Thoracic aorta (tissue), 2 donors: ENCODE measurements around the gene MAMSTR. TPM values are rescaled to one million over a fixed set of nuclear protein-coding genes. Genes with fewer than 3 reads are reported as not detected.

Experiments used
- ATAC-seq: fragments of 150-250 bp; one replicate; pipeline ENCODE4 v1.8.0; 2017; ENCODE audit warnings: low read depth; ENCODE audit not compliant: insufficient number of reproducible peaks, low FRiP score
- DNase-seq: peaks from one replicate; pipeline ENCODE4 v3.0.0-alpha.2; 2020; ENCODE audit warnings: low spot score
- H3K27ac ChIP-seq, 2 donors: fragments of 200-600 bp; sonication (generic); 1 replicate in 1 of 2; 2 replicates in 1 of 2; pipeline ENCODE4 v1.5.1; 2016; ENCODE audit warnings: mild to moderate bottlenecking in 2 of 2, moderate library complexity in 2 of 2
- H3K27me3 ChIP-seq: fragments of 200-600 bp; sonication (generic); replicated peaks from 2 replicates; pipeline ENCODE4 v1.6.0; 2016; ENCODE audit warnings: mild to moderate bottlenecking; ENCODE audit not compliant: insufficient read depth
- H3K36me3 ChIP-seq: fragments of 200-600 bp; sonication (generic); one replicate; pipeline ENCODE4 v1.5.1; 2016
- H3K4me1 ChIP-seq, 2 donors: fragments of 200-600 bp; sonication (generic); 1 replicate in 1 of 2; 2 replicates in 1 of 2; pipeline versions ENCODE4 v1.5.1 to v1.6.0; 2016; ENCODE audit warnings: low read depth in 2 of 2, mild to moderate bottlenecking in 1 of 2; ENCODE audit not compliant: control insufficient read depth in 1 of 2
- H3K4me3 ChIP-seq: fragments of 200-600 bp; sonication (generic); 2 replicates; pipeline ENCODE4 v1.5.1; 2016; ENCODE audit warnings: mild to moderate bottlenecking
- H3K9me3 ChIP-seq: fragments of 200-600 bp; sonication (generic); 2 replicates; pipeline ENCODE4 v1.5.1; 2016
- CTCF ChIP-seq: fragments of 200-600 bp; sonication (generic); IDR thresholded peaks from one replicate; pipeline ENCODE4 v1.5.1; 2019; ENCODE audit warnings: antibody characterized with exemption
- total RNA-seq, 2 donors: library from RNA; depleted of rRNA; stranded (reverse); fragments of >200 nt; gene quantifications; one replicate each; pipeline versions ENCODE4 v1.1.0 to v1.2.3, GENCODE V29; 2016

The MAMSTR gene
- total RNA-seq, 2 donors from 2014 or later: not detected

DNA sequence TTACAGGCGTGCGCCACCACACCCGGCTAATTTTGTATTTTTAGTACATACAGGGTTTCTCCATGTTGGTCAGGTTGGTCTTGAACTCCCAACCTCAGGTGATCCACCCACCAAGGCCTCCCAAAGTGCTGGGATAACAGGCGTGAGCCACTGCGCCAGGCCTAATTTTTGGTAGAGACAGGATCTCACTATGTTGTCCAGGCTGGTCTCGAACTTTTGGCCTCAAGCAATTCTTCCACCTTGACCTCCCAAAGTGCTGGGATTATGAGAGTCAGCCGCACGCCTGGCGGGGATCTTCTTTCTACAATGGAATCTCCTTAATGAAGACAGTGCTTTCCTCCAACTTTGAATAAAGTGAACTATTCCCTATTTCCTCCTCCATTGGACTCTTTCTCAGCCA lies 15.1 kb upstream of the MAMSTR start:
- H3K36me3 ChIP-seq: no peaks in the 10 kb centered on the region
- H3K4me1 ChIP-seq: peaks cover 5 to 13% of the 10 kb centered on the region in 2 donors
- no peak overlapping the region for H3K27ac ChIP-seq
- DNase-seq (no peak), ATAC-seq (no peak)
- no peak overlapping the region for H3K4me3 ChIP-seq
- H3K27me3 ChIP-seq: no peaks in the 10 kb centered on the region
- no peak for TF ChIP-seq CTCF
- no peaks in the 10 kb centered on the region for H3K9me3 ChIP-seq

DNA sequence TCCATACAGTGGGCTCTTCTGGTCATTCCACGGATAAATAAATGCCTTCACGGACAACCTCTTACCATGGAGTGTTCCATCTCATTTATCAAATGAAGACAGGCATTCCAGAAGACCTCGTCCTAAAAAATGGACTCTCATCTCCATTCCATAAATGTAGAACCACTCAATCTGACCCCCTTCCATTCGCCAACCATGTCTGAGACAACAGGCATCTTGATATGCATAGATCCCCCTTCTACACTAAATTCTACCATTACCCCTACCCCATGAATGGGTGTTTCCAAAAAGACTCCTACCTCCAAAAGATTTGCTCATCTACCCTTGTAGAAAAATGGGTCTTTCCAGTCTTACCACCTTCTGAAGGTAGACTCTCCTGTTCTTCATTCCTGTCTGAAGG lies 11.9 kb upstream of the MAMSTR start:
- no peak for TF ChIP-seq CTCF
- Histone ChIP-seq H3K27me3 (no peaks in the 10 kb centered on the region), H3K27ac (no peak overlapping the region), H3K36me3 (no peaks in the 10 kb centered on the region), H3K4me1 (no peaks in the 10 kb centered on the region), H3K9me3 (no peaks in the 10 kb centered on the region), H3K4me3 (no peak overlapping the region)
- DNase-seq: no peak
- ATAC-seq: no peak

DNA sequence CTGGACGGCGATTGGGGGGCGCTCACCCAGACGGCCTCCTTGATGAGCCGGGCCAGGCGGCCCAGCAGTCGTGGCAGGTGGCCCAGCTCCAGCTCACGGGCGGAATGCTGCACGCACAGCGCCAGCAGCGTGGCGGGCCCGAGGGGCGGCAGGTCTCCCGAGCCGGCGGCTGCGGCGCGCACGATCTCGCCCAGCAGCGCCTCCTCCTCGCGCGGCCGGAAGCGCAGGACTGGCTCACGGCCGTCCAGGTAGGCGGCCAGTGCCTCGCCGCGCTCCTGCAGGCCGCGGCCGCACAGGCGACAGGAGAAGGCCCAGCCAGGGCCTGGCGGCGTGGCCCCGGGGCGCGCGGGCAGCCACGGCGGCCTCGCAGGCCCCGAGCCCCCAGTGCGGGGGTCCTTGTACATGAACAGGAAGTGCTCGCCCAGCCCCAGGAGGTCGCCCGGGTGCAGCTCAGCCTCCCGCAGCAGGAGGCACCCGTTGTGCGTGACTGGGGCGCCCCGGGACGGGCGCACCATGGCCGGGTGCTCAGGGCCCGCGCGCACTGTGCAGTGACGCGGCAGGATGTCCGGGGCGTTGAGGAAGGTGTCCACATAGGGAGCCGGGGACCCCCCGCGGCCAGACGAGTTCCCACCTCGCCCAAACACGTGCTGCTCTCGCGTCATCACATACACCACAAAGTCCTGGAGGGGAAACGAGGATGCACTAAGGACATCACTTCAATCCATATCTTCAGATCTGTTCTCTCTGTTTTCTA lies 9.6 kb upstream of the MAMSTR start:
- Histone ChIP-seq H3K9me3 (no peaks in the 10 kb centered on the region), H3K4me1 (peaks cover 0 to 9% of the 10 kb centered on the region in 2 donors), H3K36me3 (no peaks in the 10 kb centered on the region), H3K4me3 (peak overlapping the region; percentile 13), H3K27ac (no peak overlapping the region), H3K27me3 (no peaks in the 10 kb centered on the region)
- DNase-seq (no peak), ATAC-seq (no peak)
- TF ChIP-seq CTCF: no peak

- DNase-seq (no peak), ATAC-seq (no peak)
- Histone ChIP-seq H3K36me3 (no peaks in the 10 kb centered on the region), H3K9me3 (no peaks in the 10 kb centered on the region), H3K27me3 (no peaks in the 10 kb centered on the region), H3K27ac (peak overlapping the region in 1 of 2 donors; percentile 30), H3K4me1 (peaks cover 0 to 9% of the 10 kb centered on the region in 2 donors), H3K4me3 (no peak overlapping the region)
- no peak for TF ChIP-seq CTCF
These were observed 7.0 kb upstream of the MAMSTR start for GRCh38 chr19:48726556-48726955.

GRCh38 chr19:48724796-48725753 lies 5.5 kb upstream of the MAMSTR start:
- no peaks in the 10 kb centered on the region for H3K27me3 ChIP-seq
- H3K4me3 ChIP-seq: no peak overlapping the region
- H3K27ac ChIP-seq: peak overlapping the region; percentile 34 to 67
- DNase-seq (no peak), ATAC-seq (no peak)
- no peaks in the 10 kb centered on the region for H3K36me3 ChIP-seq
- TF ChIP-seq CTCF: no peak
- H3K4me1 ChIP-seq: peaks cover 0 to 12% of the 10 kb centered on the region in 2 donors
- no peaks in the 10 kb centered on the region for H3K9me3 ChIP-seq
